Loucy (cell line): ENCODE measurements around the gene MSMP.

Source experiments
- H2AFZ ChIP-seq: fragments of 200-600 bp; sonication (generic); 2 replicates; pipeline ENCODE4 v1.6.0; 2016; ENCODE audit warnings: antibody characterized with exemption, mild to moderate bottlenecking, low read length, moderate library complexity
- H3F3A ChIP-seq: fragments of 200-600 bp; 2 replicates; pipeline ENCODE4 v1.6.0; 2016; ENCODE audit warnings: antibody characterized with exemption, low read depth, mild to moderate bottlenecking
- H3K27me3 ChIP-seq: fragments of 200-600 bp; sonication (generic); 2 replicates; pipeline ENCODE4 v1.6.1; 2014; ENCODE audit warnings: low read length, mild to moderate bottlenecking; ENCODE audit not compliant: insufficient read depth, poor library complexity, severe bottlenecking
- H3K36me3 ChIP-seq: fragments of 200-600 bp; sonication (generic); 2 replicates; pipeline ENCODE4 v1.6.1; 2016; ENCODE audit warnings: low read length; ENCODE audit not compliant: insufficient read depth
- H3K4me1 ChIP-seq: fragments of 200-600 bp; sonication (generic); 2 replicates; pipeline ENCODE4 v1.5.1; 2014; ENCODE audit warnings: low read length, mild to moderate bottlenecking; ENCODE audit not compliant: insufficient read depth, poor library complexity, severe bottlenecking
- H3K4me2 ChIP-seq: fragments of 200-600 bp; sonication (generic); 2 replicates; pipeline ENCODE4 v1.6.0; 2014; ENCODE audit warnings: antibody characterized with exemption, low read length, low read depth, mild to moderate bottlenecking; ENCODE audit not compliant: poor library complexity, severe bottlenecking
- H3K4me3 ChIP-seq: fragments of 200-600 bp; sonication (generic); 2 replicates; pipeline ENCODE4 v1.5.1; 2014; ENCODE audit warnings: low read length, mild to moderate bottlenecking, mixed read lengths; ENCODE audit not compliant: poor library complexity, severe bottlenecking
- H3K79me2 ChIP-seq: fragments of 200-600 bp; sonication (generic); 2 replicates; pipeline ENCODE4 v1.6.1; 2014; ENCODE audit warnings: low read length; ENCODE audit not compliant: insufficient read depth
- H3K9ac ChIP-seq: fragments of 200-600 bp; sonication (generic); 2 replicates; pipeline ENCODE4 v1.6.0; 2014; ENCODE audit warnings: mild to moderate bottlenecking, low read depth, low read length, moderate library complexity; ENCODE audit not compliant: poor library complexity, severe bottlenecking
- H3K9me2 ChIP-seq: fragments of 200-600 bp; sonication (generic); replicated peaks from 2 replicates; pipeline ENCODE4 v1.6.1; 2016; ENCODE audit warnings: low read depth, low read length, mixed read lengths
- H3K9me3 ChIP-seq: fragments of 200-600 bp; sonication (generic); 2 replicates; pipeline ENCODE4 v1.6.1; 2014; ENCODE audit warnings: mild to moderate bottlenecking, antibody characterized with exemption, low read length, low read depth; ENCODE audit not compliant: insufficient read depth
- H4K20me1 ChIP-seq: fragments of 200-600 bp; sonication (generic); 2 replicates; pipeline ENCODE4 v1.6.0; 2014; ENCODE audit warnings: antibody characterized with exemption, low read length, mild to moderate bottlenecking; ENCODE audit not compliant: insufficient read depth, poor library complexity, severe bottlenecking
- EZH2phosphoT487 ChIP-seq: fragments of 200-600 bp; IDR thresholded peaks from 2 replicates; pipeline ENCODE4 v1.6.1; 2018; ENCODE audit warnings: antibody characterized with exemption, mild to moderate bottlenecking, moderate library complexity, borderline replicate concordance
- TF ChIP-seq, protein P1 (sequence below): fragments of 200-600 bp; sonication (generic); conservative IDR thresholded peaks from 2 replicates; pipeline ENCODE4 v1.5.1; 2014; ENCODE audit warnings: mild to moderate bottlenecking, antibody characterized with exemption, low read length

The MSMP gene

DNA sequence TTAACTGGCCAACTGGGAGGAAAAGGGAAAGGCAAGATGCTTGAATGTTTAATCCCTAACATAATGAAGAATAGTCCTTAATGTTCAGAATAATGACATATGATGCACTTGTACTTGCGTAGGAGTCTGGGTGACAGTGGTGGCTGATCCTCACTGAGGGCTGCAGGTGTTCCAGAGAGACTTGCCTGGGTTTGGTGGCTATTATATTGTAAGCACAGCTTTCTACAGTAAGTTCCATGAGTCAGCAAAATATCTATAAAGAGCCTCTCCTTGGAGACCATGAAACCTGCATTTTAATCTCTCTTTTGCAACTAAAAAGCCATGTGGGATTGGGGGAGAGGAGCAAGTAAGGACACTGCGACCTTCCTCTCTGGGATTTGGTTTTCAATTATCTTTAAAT is 35.5 kb upstream of the MSMP start:
- no peaks in the 10 kb centered on the region for H3K9me2 ChIP-seq
- no peaks in the 10 kb centered on the region for H3K27me3 ChIP-seq
- H3K79me2 ChIP-seq = no peaks in the 10 kb centered on the region
- no peak overlapping the region for H3K4me2 ChIP-seq
- H3F3A ChIP-seq = no peaks in the 10 kb centered on the region
- H3K4me1 ChIP-seq = peaks cover 5% of the 10 kb centered on the region
- H3K4me3 ChIP-seq = no peak overlapping the region
- no peak overlapping the region for H2AFZ ChIP-seq
- no peak for TF ChIP-seq EZH2phosphoT487
- TF ChIP-seq, protein P1, sequence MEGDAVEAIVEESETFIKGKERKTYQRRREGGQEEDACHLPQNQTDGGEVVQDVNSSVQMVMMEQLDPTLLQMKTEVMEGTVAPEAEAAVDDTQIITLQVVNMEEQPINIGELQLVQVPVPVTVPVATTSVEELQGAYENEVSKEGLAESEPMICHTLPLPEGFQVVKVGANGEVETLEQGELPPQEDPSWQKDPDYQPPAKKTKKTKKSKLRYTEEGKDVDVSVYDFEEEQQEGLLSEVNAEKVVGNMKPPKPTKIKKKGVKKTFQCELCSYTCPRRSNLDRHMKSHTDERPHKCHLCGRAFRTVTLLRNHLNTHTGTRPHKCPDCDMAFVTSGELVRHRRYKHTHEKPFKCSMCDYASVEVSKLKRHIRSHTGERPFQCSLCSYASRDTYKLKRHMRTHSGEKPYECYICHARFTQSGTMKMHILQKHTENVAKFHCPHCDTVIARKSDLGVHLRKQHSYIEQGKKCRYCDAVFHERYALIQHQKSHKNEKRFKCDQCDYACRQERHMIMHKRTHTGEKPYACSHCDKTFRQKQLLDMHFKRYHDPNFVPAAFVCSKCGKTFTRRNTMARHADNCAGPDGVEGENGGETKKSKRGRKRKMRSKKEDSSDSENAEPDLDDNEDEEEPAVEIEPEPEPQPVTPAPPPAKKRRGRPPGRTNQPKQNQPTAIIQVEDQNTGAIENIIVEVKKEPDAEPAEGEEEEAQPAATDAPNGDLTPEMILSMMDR = no peak
- no peak overlapping the region for H3K9ac ChIP-seq
- no peaks in the 10 kb centered on the region for H3K9me3 ChIP-seq
- H3K36me3 ChIP-seq = peaks cover 20% of the 10 kb centered on the region; the same call in 1 of the 2 replicates
- no peaks in the 10 kb centered on the region for H4K20me1 ChIP-seq

DNA sequence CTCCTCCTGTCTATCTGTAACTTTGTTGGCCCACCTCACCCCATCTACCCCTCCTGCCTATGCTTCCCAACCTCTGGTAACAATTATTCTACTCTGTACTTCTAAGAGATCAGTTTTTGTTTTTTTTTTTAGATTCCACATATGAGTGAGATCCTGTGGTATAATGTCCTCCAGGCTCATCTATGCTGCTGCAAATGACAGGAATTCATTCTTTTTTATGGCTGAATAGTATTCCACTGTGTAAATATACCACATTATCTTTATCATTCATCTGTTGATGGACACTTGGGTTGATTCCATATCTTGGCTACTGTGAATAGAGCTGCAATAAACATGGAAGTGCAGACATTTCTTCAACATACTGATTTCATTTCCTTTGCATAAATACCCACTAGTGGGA is 29.3 kb upstream of the MSMP start:
- Histone ChIP-seq H4K20me1 (no peaks in the 10 kb centered on the region), H3F3A (no peaks in the 10 kb centered on the region), H2AFZ (no peak overlapping the region), H3K79me2 (no peaks in the 10 kb centered on the region), H3K9ac (no peak overlapping the region), H3K4me2 (no peak overlapping the region), H3K36me3 (peaks cover 16% of the 10 kb centered on the region; the same call in 1 of the 2 replicates), H3K27me3 (no peaks in the 10 kb centered on the region), H3K4me3 (no peak overlapping the region), H3K4me1 (no peaks in the 10 kb centered on the region), H3K9me2 (no peaks in the 10 kb centered on the region), H3K9me3 (no peaks in the 10 kb centered on the region)
- TF ChIP-seq, protein P1 = no peak
- no peak for TF ChIP-seq EZH2phosphoT487

DNA sequence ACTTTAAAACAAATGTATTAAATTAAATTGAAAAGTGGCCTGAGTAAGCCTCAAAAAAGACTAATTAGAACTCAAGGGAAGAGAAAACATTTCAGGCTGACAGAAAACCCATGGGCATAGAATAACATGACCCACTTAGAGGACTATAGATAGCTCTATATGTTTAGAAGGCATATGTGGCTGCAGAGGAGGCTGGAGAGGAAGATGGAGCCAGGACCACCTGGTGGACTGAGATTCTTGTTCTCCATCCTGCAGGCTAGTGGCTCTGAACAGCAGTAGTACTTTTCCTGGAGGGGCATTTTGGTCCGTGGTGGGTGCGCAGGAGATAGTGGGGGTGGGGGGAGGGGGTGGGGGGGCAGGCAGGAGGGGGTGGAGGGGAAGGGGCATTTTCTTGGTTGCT is 27.0 kb upstream of the MSMP start:
- no peak for TF ChIP-seq EZH2phosphoT487
- TF ChIP-seq, protein P1 = no peak

More for the DNA sequence above, 27.0 kb upstream of the MSMP start:
- Histone ChIP-seq H3K9me2 (no peaks in the 10 kb centered on the region), H3K4me3 (no peak overlapping the region), H3K4me2 (no peak overlapping the region), H3K36me3 (peaks cover 11% of the 10 kb centered on the region; the same call in 1 of the 2 replicates), H3F3A (no peaks in the 10 kb centered on the region), H3K9me3 (no peaks in the 10 kb centered on the region), H4K20me1 (no peaks in the 10 kb centered on the region), H3K9ac (no peak overlapping the region), H3K4me1 (no peaks in the 10 kb centered on the region), H3K27me3 (no peaks in the 10 kb centered on the region), H3K79me2 (no peaks in the 10 kb centered on the region), H2AFZ (no peak overlapping the region)
